Stimulated activated CD8-positive, alpha-beta memory T cell treated with anti-CD3 and anti-CD28 coated beads, Interleukin-7, amount 100 ng/mL, for 4 hours (primary cell): ENCODE data around the gene OLFM2.
"Not testable (repeated sequence)": the region's sequence is repeated elsewhere in the genome, so short reads cannot be mapped to it uniquely, and the experiment has no call there.

Experiments used
- DNase-seq, 2 donors: peaks; one replicate each; pipeline ENCODE4 v3.0.0-alpha.2; 2020; ENCODE audit warnings: low read depth in 2 of 2

The OLFM2 gene

GRCh38 chr19:9834726-9835506 lies 101.4 kb downstream of the OLFM2 start, which contains the start of gene PIN1:
PIN1 (plus strand) TSS chr19:9835318; CDS start chr19:9835345, 27 bp downstream.
- peak; percentile 98 to 99 for DNase-seq

GRCh38 chr19:9834307-9834725 lies 102.0 kb downstream of the OLFM2 start:
- DNase-seq: no peak

GRCh38 chr19:9828551-9829063 lies 107.7 kb downstream of the OLFM2 start:
- no peak for DNase-seq

- DNase-seq: peak; percentile 81 to 84
Measured at GRCh38 chr19:9827289-9828238, 108.8 kb downstream of the OLFM2 start, which contains the start of gene UBL5. UBL5 (plus strand) TSS chr19:9827918; CDS start chr19:9828338, 420 bp downstream.

- no peak for DNase-seq
Measured at GRCh38 chr19:9823816-9824215, 112.5 kb downstream of the OLFM2 start.

- not testable (repeated sequence) for DNase-seq
Measured at GRCh38 chr19:9820034-9820433, 116.3 kb downstream of the OLFM2 start.

- no peak for DNase-seq
Measured at GRCh38 chr19:9819596-9819909, 116.8 kb downstream of the OLFM2 start.

GRCh38 chr19:9818734-9819595 lies 117.3 kb downstream of the OLFM2 start, which contains the start of gene FBXL12:
FBXL12 (minus strand) TSS chr19:9819079; CDS start chr19:9818813, 266 bp downstream.
- peak; percentile 100 for DNase-seq

GRCh38 chr19:9818175-9818733 lies 118.1 kb downstream of the OLFM2 start:
- DNase-seq: no peak

GRCh38 chr19:9811139-9811538 lies 125.2 kb downstream of the OLFM2 start:
- no peak for DNase-seq

GRCh38 chr19:9808855-9809824 lies 127.2 kb downstream of the OLFM2 start:
- no peak for DNase-seq

- no peak for DNase-seq
Measured at GRCh38 chr19:9806803-9807202, 129.5 kb downstream of the OLFM2 start.
